Keratinocyte (primary cell): ENCODE measurements around the gene TPK1. TPM values are rescaled to one million over a fixed set of nuclear protein-coding genes. Genes with fewer than 3 reads are reported as not detected.
A peak's percentile ranks its signal among the peaks of the same experiment; 100 is the strongest.

Experiments used
- DNase-seq: peaks from one replicate; pipeline ENCODE4 v3.0.0-alpha.2; 2011; ENCODE audit warnings: low read depth, missing footprints, low spot score
- FAIRE-seq: peaks from 2 replicates; lab custom pipeline; 2011; peaks lifted over from hg19 to GRCh38; lab: Jason Lieb, UNC
- H2AFZ ChIP-seq: 2 replicates; pipeline ENCODE4 v1.6.0; 2012; ENCODE audit warnings: low read length, control low read depth, inconsistent platforms; ENCODE audit not compliant: control insufficient read depth
- H3K27ac ChIP-seq: 2 replicates; pipeline ENCODE4 v1.5.1; 2011; ENCODE audit warnings: low read length; ENCODE audit not compliant: control insufficient read depth, insufficient read depth
- H3K27me3 ChIP-seq: 3 replicates; pipeline ENCODE4 v1.6.0; 2011; ENCODE audit warnings: low read length; ENCODE audit not compliant: control insufficient read depth, insufficient read depth; ENCODE audit errors: extremely low read depth
- H3K36me3 ChIP-seq, 2 experiments: 2 replicates in 1 of 2; 3 replicates in 1 of 2; pipeline ENCODE4 v1.5.1; 2011; ENCODE audit warnings: low read length in 2 of 2, mild to moderate bottlenecking in 1 of 2; ENCODE audit not compliant: control insufficient read depth in 2 of 2, insufficient read depth in 2 of 2; ENCODE audit errors: extremely low read depth in 1 of 2
- H3K4me1 ChIP-seq: 3 replicates; pipeline ENCODE4 v1.5.1; 2011; ENCODE audit warnings: low read length; ENCODE audit not compliant: control insufficient read depth, insufficient read depth; ENCODE audit errors: extremely low read depth
- H3K4me2 ChIP-seq: 3 replicates; pipeline ENCODE4 v1.6.0; 2011; ENCODE audit warnings: low read depth, low read length; ENCODE audit not compliant: control insufficient read depth, insufficient read depth; ENCODE audit errors: extremely low read depth
- H3K4me3 ChIP-seq, 3 experiments: fragments of 200-600 bp in 1 of 3; sonication (generic) in 1 of 3; 2 replicates in 2 of 3; 3 replicates in 1 of 3; pipeline ENCODE4 v1.5.1; 2011 to 2016; ENCODE audit warnings: low read length in 3 of 3, mild to moderate bottlenecking in 3 of 3, control low read depth in 2 of 3, inconsistent platforms in 1 of 3, low read depth in 1 of 3, mixed read lengths in 1 of 3, mixed run types in 1 of 3, moderate library complexity in 1 of 3; ENCODE audit not compliant: control insufficient read depth in 2 of 3, insufficient read depth in 2 of 3; ENCODE audit errors: extremely low read depth in 1 of 3
- H3K79me2 ChIP-seq: 2 replicates; pipeline ENCODE4 v1.6.0; 2012; ENCODE audit warnings: low read length; ENCODE audit not compliant: control insufficient read depth, insufficient read depth
- H3K9ac ChIP-seq: 3 replicates; pipeline ENCODE4 v1.6.0; 2011; ENCODE audit warnings: low read length; ENCODE audit not compliant: control insufficient read depth, insufficient read depth; ENCODE audit errors: extremely low read depth
- H3K9me1 ChIP-seq: 3 replicates; pipeline ENCODE4 v1.6.0; 2011; ENCODE audit warnings: low read length; ENCODE audit not compliant: control insufficient read depth, insufficient read depth; ENCODE audit errors: extremely low read depth
- H3K9me3 ChIP-seq: 2 replicates; pipeline ENCODE4 v1.5.1; 2012; ENCODE audit warnings: low read depth, low read length; ENCODE audit not compliant: control insufficient read depth
- H4K20me1 ChIP-seq: 3 replicates; pipeline ENCODE4 v1.6.0; 2011; ENCODE audit warnings: low read length; ENCODE audit not compliant: control insufficient read depth, insufficient read depth; ENCODE audit errors: extremely low read depth
- EZH2 ChIP-seq: IDR thresholded peaks from one replicate; pipeline ENCODE4 v1.6.1; 2012; ENCODE audit warnings: inconsistent platforms, mild to moderate bottlenecking, low read length, moderate library complexity
- dilution Hi-C: fragments of 300-500 bp; cut with MboI; formaldehyde crosslinking; loops from one replicate; pipeline ENCODE4 v1.7.0; 2020; ENCODE audit warnings: low sequenced_read_pairs; ENCODE audit not compliant: extremely low pct_ligation_motif_present
- polyA plus RNA-seq, 5 experiments: library from polyadenylated mRNA; depleted of rRNA in 3 of 5; stranded (reverse) in 3 of 5; stranded (forward) in 1 of 5; unstranded in 1 of 5; fragments of >200 nt; gene quantifications; 1 replicate in 1 of 5; 2 replicates in 3 of 5; 3 replicates in 1 of 5; pipeline versions ENCODE4 v1.2.1 to v1.2.3, GENCODE V29; 2011 to 2012; ENCODE audit warnings: missing spikeins in 2 of 5, low read depth in 1 of 5, low replicate concordance in 1 of 5
- TF ChIP-seq, protein P1 (sequence below), 3 experiments: IDR thresholded peaks in 1 of 3; conservative IDR thresholded peaks in 1 of 3; optimal IDR thresholded peaks in 1 of 3; 2 replicates in 2 of 3; 3 replicates in 1 of 3; pipeline versions ENCODE3 to v1.5.1; 2011; ENCODE audit warnings: low read length in 3 of 3, mild to moderate bottlenecking in 3 of 3, moderate library complexity in 2 of 3, control low read depth in 1 of 3, inconsistent platforms in 1 of 3; ENCODE audit not compliant: insufficient read depth in 2 of 3; ENCODE audit errors: extremely low read depth in 1 of 3

Gene TPK1
- polyA plus RNA-seq, 1 donor (not counting 4 experiments of a cell fraction or from before 2014, with no cell fraction given): 1.9 TPM

DNA sequence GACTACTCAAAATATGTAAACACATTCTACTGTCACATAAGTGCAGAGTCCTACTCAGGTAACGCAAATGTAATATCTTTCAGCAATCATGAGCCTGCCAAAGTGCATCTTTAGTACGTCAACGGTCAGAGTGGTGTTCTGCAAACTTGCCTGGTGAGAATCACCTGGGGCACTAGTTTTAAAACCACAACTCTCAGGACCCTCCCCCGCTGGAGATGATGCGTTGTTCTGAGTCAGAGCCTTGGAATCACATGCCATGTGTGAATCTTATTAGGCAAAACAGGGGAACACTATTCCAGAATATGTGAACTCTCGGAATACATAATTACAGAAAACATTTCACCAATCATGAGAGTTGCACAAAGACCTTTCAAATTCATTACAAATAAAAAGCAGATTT is 115.7 kb downstream of the TPK1 start:
- DNase-seq (peak; percentile 32), FAIRE-seq (peak; percentile 96)
- Histone ChIP-seq H3K9ac (no peak overlapping the region), H3K4me2 (peak overlapping the region; percentile 43), H4K20me1 (no peaks in the 10 kb centered on the region), H3K4me1 (peaks cover 10% of the 10 kb centered on the region), H2AFZ (no peak overlapping the region), H3K27me3 (no peaks in the 10 kb centered on the region), H3K4me3 (no peak overlapping the region), H3K36me3 (no peaks in the 10 kb centered on the region), H3K79me2 (no peaks in the 10 kb centered on the region), H3K9me3 (no peaks in the 10 kb centered on the region), H3K27ac (no peak overlapping the region), H3K9me1 (no peaks in the 10 kb centered on the region)
- dilution Hi-C loops: no loop called here
- TF ChIP-seq, protein P1, sequence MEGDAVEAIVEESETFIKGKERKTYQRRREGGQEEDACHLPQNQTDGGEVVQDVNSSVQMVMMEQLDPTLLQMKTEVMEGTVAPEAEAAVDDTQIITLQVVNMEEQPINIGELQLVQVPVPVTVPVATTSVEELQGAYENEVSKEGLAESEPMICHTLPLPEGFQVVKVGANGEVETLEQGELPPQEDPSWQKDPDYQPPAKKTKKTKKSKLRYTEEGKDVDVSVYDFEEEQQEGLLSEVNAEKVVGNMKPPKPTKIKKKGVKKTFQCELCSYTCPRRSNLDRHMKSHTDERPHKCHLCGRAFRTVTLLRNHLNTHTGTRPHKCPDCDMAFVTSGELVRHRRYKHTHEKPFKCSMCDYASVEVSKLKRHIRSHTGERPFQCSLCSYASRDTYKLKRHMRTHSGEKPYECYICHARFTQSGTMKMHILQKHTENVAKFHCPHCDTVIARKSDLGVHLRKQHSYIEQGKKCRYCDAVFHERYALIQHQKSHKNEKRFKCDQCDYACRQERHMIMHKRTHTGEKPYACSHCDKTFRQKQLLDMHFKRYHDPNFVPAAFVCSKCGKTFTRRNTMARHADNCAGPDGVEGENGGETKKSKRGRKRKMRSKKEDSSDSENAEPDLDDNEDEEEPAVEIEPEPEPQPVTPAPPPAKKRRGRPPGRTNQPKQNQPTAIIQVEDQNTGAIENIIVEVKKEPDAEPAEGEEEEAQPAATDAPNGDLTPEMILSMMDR (optimal IDR thresholded peaks at IDR 0.05 in 1 of 3, IDR thresholded peaks at IDR 0.05 in 1 of 3, conservative IDR thresholded peaks at IDR 0.05 in 1 of 3; ENCODE audit: extremely low read depth in 1 of 3, insufficient read depth in 2 of 3, low read length in 3 of 3): no peak
- TF ChIP-seq EZH2: no peak

DNA sequence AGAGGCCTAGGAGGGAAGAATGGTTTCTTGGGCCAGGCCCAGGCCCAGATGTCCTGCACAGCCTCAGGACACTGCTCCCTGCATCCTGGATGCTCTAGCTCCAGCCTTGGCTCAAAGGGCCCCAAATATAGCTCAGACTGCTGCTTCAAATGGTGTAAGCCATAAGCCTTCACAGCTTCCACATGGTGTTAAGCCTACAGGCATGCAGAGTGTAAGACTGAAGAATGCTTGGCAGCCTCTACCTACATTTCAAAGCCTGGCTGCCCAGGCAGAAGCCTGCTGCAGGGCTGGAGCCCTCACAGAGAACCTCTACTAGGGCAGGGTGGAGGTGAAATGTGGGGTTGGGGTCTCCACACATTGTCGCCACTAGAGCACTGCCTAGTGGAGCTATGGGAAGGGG is 118.1 kb downstream of the TPK1 start:
- dilution Hi-C loops: no loop called here
- TF ChIP-seq EZH2: no peak
- TF ChIP-seq, protein P1 (optimal IDR thresholded peaks at IDR 0.05 in 1 of 3, IDR thresholded peaks at IDR 0.05 in 1 of 3, conservative IDR thresholded peaks at IDR 0.05 in 1 of 3; ENCODE audit: extremely low read depth in 1 of 3, insufficient read depth in 2 of 3, low read length in 3 of 3): no peak
- Histone ChIP-seq H3K27me3 (no peaks in the 10 kb centered on the region), H3K79me2 (no peaks in the 10 kb centered on the region), H3K4me3 (no peak overlapping the region), H4K20me1 (no peaks in the 10 kb centered on the region), H3K27ac (no peak overlapping the region), H3K9me3 (no peaks in the 10 kb centered on the region), H3K9me1 (no peaks in the 10 kb centered on the region), H2AFZ (no peak overlapping the region), H3K4me2 (no peak overlapping the region), H3K9ac (no peak overlapping the region), H3K36me3 (no peaks in the 10 kb centered on the region), H3K4me1 (peaks cover 10% of the 10 kb centered on the region)
- DNase-seq (no peak), FAIRE-seq (no peak)
